ENCODE data around the gene CABP1. TPM values are rescaled to one million over a fixed set of nuclear protein-coding genes. Genes with fewer than 3 reads are reported as not detected.
"Not testable (repeated sequence)": the region's sequence is repeated elsewhere in the genome, so short reads cannot be mapped to it uniquely, and the experiment has no call there.

Gene CABP1
- total and polyA plus RNA-seq, 9 donors: 0.33 to 2.6 (median 0.82) TPM; not detected in 1

DNA sequence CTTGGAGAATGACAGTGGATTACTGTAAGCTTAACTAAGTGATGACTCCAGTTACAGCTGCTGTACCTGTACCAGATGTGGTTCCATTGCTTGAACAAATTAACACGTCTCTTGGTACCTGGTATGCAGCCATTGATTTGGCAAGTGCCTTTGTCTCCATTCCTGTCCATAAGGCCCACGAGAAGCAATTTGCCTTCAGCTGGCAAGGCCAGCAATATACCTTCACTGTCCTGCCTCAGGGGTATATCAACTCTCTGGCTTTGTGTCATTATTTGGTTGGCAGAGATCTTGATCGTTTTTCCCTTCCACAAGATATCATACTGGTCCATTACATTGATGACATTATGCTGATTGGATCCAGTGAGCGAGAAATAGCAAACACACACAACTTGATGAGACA lies 29.9 kb upstream of the CABP1 start:
- no peaks in the 10 kb centered on the region for H3K27me3 ChIP-seq
- no peaks in the 10 kb centered on the region for H3K9me3 ChIP-seq
- no peak for DNase-seq
- no peaks in the 10 kb centered on the region for H3K36me3 ChIP-seq
- H3K27ac ChIP-seq: no peak overlapping the region
- intact Hi-C loops (cut with DNase I): no loop called here
- no peak overlapping the region for H3K4me3 ChIP-seq
- H3K4me1 ChIP-seq (ENCODE audit: insufficient read depth): no peaks in the 10 kb centered on the region
- TF ChIP-seq, protein P1, sequence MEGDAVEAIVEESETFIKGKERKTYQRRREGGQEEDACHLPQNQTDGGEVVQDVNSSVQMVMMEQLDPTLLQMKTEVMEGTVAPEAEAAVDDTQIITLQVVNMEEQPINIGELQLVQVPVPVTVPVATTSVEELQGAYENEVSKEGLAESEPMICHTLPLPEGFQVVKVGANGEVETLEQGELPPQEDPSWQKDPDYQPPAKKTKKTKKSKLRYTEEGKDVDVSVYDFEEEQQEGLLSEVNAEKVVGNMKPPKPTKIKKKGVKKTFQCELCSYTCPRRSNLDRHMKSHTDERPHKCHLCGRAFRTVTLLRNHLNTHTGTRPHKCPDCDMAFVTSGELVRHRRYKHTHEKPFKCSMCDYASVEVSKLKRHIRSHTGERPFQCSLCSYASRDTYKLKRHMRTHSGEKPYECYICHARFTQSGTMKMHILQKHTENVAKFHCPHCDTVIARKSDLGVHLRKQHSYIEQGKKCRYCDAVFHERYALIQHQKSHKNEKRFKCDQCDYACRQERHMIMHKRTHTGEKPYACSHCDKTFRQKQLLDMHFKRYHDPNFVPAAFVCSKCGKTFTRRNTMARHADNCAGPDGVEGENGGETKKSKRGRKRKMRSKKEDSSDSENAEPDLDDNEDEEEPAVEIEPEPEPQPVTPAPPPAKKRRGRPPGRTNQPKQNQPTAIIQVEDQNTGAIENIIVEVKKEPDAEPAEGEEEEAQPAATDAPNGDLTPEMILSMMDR (IDR thresholded peaks at IDR 0.05): no peak
- no peak for TF ChIP-seq POLR2A (IDR thresholded peaks at IDR 0.05)
- TF ChIP-seq EP300 (IDR thresholded peaks at IDR 0.05): no peak
- WGBS, 3 donors: 69 to 81% (median 71%) methylated on average over 4 of the region's 4 CpGs

DNA sequence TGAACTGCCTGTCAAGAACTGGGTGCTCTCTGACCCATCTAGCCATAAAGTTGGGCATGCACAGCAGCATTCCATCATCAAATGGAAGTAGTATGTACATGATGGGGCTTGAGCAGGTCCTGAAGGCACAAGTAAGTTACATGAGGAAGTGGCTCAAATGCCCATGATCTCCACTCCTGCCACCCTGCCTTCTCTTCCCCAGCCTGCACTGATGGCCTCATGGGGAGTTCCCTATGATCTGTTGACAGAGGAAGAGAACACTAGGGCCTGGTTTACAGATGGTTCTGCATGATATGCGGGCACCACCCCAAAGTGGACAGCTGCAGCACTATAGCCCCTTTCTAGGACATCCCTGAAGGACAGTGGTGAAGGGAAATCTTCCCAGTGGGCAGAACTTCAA lies 28.9 kb upstream of the CABP1 start:
- DNase-seq; H3K4me1 ChIP-seq (ENCODE audit: insufficient read depth); H3K9me3 ChIP-seq; H3K4me3 ChIP-seq; H3K36me3 ChIP-seq; H3K27me3 ChIP-seq; intact Hi-C loops (cut with DNase I); H3K27ac ChIP-seq: not testable (repeated sequence)
- 75 to 83% (median 80%) methylated on average over 1 of the region's 1 CpG for WGBS, 3 donors

DNA sequence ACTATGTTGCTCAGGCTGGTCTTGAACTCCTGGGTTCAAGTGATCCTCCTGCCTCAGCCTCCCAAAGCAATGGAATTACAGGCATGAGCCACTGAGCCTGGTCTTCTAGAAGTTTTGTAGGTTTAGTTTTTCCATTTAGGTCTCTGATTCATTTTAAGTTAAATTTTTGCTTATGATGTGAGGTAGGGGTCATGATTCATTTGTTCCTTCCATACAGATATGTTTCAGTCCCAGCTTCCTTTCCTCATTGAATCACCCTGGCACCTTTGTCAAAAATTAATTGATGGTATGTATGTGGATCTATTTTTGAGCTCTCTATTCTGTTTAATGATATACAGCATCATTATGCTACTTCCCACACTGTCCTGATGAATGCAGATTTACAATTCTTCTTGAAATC lies 25.6 kb upstream of the CABP1 start:
- TF ChIP-seq, protein P1 (IDR thresholded peaks at IDR 0.05): no peak
- TF ChIP-seq POLR2A (IDR thresholded peaks at IDR 0.05) (no peak), EP300 (IDR thresholded peaks at IDR 0.05) (no peak)
- Histone ChIP-seq H3K36me3 (no peaks in the 10 kb centered on the region), H3K4me3 (no peak overlapping the region), H3K27ac (no peak overlapping the region), H3K27me3 (no peaks in the 10 kb centered on the region), H3K4me1 (ENCODE audit: insufficient read depth) (no peaks in the 10 kb centered on the region), H3K9me3 (no peaks in the 10 kb centered on the region)
- DNase-seq: no peak
- intact Hi-C loops (cut with DNase I): no loop called here

DNA sequence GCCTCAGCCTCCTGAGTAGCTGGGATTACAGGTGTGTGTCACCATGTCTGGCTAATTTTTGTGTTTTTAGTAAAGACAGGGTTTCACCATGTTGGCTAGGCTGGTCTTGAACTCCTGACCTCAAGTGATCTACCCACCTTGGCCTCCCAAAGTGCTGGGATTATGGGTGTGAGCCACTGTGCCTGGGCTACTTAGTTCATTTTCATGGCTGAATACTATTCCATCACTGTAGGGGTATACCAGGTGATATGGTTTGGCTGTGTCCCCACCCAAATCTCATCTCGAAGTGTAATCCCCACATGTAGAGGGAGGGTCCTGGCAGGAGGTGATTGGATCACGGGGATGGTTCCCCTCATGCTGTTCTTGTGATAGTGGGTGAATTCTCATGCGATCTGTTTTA lies 23.2 kb upstream of the CABP1 start:
- 80 to 87% (median 84%) methylated on average over 3 of the region's 3 CpGs for WGBS, 3 donors
- H3K9me3 ChIP-seq; H3K27me3 ChIP-seq; H3K36me3 ChIP-seq; H3K4me3 ChIP-seq; H3K4me1 ChIP-seq (ENCODE audit: insufficient read depth); intact Hi-C loops (cut with DNase I); H3K27ac ChIP-seq; DNase-seq: not testable (repeated sequence)

DNA sequence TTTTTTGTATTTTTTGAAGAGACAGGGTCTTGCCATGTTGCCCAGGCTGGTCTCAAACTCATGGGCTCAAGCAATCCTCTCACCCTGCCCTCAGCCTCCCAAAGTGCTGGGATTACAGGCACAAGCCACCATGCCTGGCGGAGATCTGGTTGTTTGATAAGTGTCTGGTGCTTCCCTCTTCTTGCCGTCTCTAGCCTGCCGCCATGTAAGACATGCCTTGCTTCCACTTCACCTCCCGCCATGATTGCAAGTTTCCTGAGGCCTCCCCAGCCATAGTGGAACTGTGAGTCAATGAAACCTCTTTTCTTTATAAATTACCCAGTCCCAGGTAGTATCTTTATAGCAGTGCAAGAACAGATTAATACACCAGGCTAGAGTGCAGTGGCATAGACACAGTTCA lies 22.7 kb upstream of the CABP1 start:
- WGBS, 3 donors: 90 to 94% (median 93%) methylated on average over 4 of the region's 4 CpGs
- H3K4me3 ChIP-seq; H3K9me3 ChIP-seq; H3K27me3 ChIP-seq; H3K27ac ChIP-seq; H3K4me1 ChIP-seq (ENCODE audit: insufficient read depth); intact Hi-C loops (cut with DNase I); DNase-seq; H3K36me3 ChIP-seq: not testable (repeated sequence)

DNA sequence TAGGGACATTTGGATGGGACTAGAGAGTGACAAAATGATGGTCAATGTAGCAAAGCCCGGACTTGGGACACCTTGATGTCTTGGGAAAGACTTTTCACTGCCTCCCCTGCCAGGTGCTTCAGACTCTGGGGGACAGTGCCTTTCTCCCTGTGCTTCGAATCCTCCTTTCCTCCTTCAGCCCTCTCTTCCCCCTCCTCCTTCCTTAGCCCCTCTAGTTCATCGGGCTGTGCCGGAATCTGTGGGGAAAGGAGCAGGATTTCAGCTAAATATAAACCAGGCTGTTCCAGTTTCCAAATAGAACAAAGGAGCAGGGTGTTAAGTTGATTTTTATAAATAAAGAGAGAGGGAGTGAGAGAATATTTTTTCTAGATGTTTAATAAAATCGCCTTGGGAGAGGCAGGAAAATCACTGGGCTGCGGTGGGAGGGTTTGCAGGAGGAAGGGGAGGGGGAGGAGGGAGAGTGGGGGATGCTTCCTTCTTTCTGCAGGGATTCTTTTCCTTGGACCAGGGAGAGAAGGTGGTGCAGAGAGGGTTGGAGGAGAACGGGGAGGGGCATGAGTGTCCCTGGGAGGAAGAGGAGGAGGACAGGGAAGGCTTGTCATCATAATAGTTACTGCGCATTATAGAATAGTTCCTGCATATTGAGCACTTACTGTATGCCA lies 21.3 kb upstream of the CABP1 start:
- TF ChIP-seq, protein P1 (IDR thresholded peaks at IDR 0.05): no peak
- TF ChIP-seq EP300 (IDR thresholded peaks at IDR 0.05) (no peak), POLR2A (IDR thresholded peaks at IDR 0.05) (no peak)
- H3K4me3 ChIP-seq: no peak overlapping the region
- no peaks in the 10 kb centered on the region for H3K27me3 ChIP-seq
- H3K36me3 ChIP-seq: no peaks in the 10 kb centered on the region
- H3K27ac ChIP-seq: no peak overlapping the region
- intact Hi-C loops (cut with DNase I): no loop called here
- no peaks in the 10 kb centered on the region for H3K4me1 ChIP-seq (ENCODE audit: insufficient read depth)
- DNase-seq: no peak
- no peaks in the 10 kb centered on the region for H3K9me3 ChIP-seq
- 13 to 26% (median 18%) methylated on average over 8 of the region's 8 CpGs for WGBS, 3 donors
